ENCODE data around the gene EPS8L2.

EPS8L2 gene

GRCh38 chr11:704781-705645 is 1.0 kb upstream of the EPS8L2 start:
- no peak for DNase-seq (ENCODE audit: low read depth)

GRCh38 chr11:706439-706956 is 467 bp downstream of the EPS8L2 start:
- DNase-seq (ENCODE audit: low read depth): peak; percentile 66

- peak; percentile 47 for DNase-seq (ENCODE audit: low read depth)
Observed at GRCh38 chr11:706957-707816, 1.2 kb downstream of the EPS8L2 start.

GRCh38 chr11:707817-708420 is 1.9 kb downstream of the EPS8L2 start:
- peak; percentile 24 for DNase-seq (ENCODE audit: low read depth)

GRCh38 chr11:708511-708910 is 2.5 kb downstream of the EPS8L2 start:
- DNase-seq (ENCODE audit: low read depth): no peak

GRCh38 chr11:709109-709997 is 3.3 kb downstream of the EPS8L2 start:
- no peak for DNase-seq (ENCODE audit: low read depth)

GRCh38 chr11:714436-714835 is 8.4 kb downstream of the EPS8L2 start:
- no peak for DNase-seq (ENCODE audit: low read depth)

GRCh38 chr11:719214-720016 is 13.4 kb downstream of the EPS8L2 start:
- no peak for DNase-seq (ENCODE audit: low read depth)

- no peak for DNase-seq (ENCODE audit: low read depth)
Observed at GRCh38 chr11:720017-720641, 14.1 kb downstream of the EPS8L2 start.

- peak; percentile 75 for DNase-seq (ENCODE audit: low read depth)
Observed at GRCh38 chr11:720642-721246, 14.7 kb downstream of the EPS8L2 start.

- DNase-seq (ENCODE audit: low read depth): no peak
Observed at GRCh38 chr11:721247-721740, 15.3 kb downstream of the EPS8L2 start.

- no peak for DNase-seq (ENCODE audit: low read depth)
Observed at GRCh38 chr11:721741-722345, 15.8 kb downstream of the EPS8L2 start.

GRCh38 chr11:722346-722811 is 16.3 kb downstream of the EPS8L2 start:
- no peak for DNase-seq (ENCODE audit: low read depth)

GRCh38 chr11:723120-723883 is 17.3 kb downstream of the EPS8L2 start:
- peak; percentile 68 for DNase-seq (ENCODE audit: low read depth)

- DNase-seq (ENCODE audit: low read depth): no peak
Observed at GRCh38 chr11:724049-724777, 18.2 kb downstream of the EPS8L2 start.

GRCh38 chr11:724778-725386 is 18.9 kb downstream of the EPS8L2 start:
- no peak for DNase-seq (ENCODE audit: low read depth)

All from EH (cell line).